Urinary bladder (tissue), 4 donors: Measurements from ENCODE around the gene COL18A1. TPM values are rescaled to one million over a fixed set of nuclear protein-coding genes. Genes with fewer than 3 reads are reported as not detected.

Source experiments
- DNase-seq: peaks from one replicate; pipeline ENCODE4 v3.0.0-alpha.2; 2015; ENCODE audit errors: extremely low spot score
- H3K27ac ChIP-seq: one replicate; pipeline ENCODE4 v1.5.1; 2013; ENCODE audit warnings: low read depth, mild to moderate bottlenecking, moderate library complexity
- H3K36me3 ChIP-seq: one replicate; pipeline ENCODE4 v1.6.1; 2013; ENCODE audit warnings: mild to moderate bottlenecking, moderate library complexity; ENCODE audit not compliant: insufficient read depth
- H3K4me1 ChIP-seq: one replicate; pipeline ENCODE4 v1.6.1; 2013; ENCODE audit warnings: mild to moderate bottlenecking, moderate library complexity; ENCODE audit not compliant: insufficient read depth
- H3K4me3 ChIP-seq: one replicate; pipeline ENCODE4 v1.5.1; 2013; ENCODE audit warnings: low read depth, low read length
- WGBS: extraction: QIAGEN DNeasy Blood & Tissue Kit; methylation state at CpG from one replicate; pipeline ENCODE4 v1.1.7; 2013; 5-methylcytosine and 5-hydroxymethylcytosine counted together
- polyA plus RNA-seq: library from polyadenylated mRNA; stranded (reverse); fragments of 200-250 nt; gene quantifications from one replicate; pipeline ENCODE4 v1.2.3, GENCODE V29; 2013
- total RNA-seq: library from RNA; depleted of rRNA; stranded (reverse); fragments of >200 nt; gene quantifications from one replicate; pipeline ENCODE4 v1.2.3, GENCODE V29; 2014
- donor health status: healthy with polysubstance abuse.
- donor health status: healthy.

COL18A1 gene
- total and polyA plus RNA-seq, 2 donors, result 60.7 to 111 TPM

DNA sequence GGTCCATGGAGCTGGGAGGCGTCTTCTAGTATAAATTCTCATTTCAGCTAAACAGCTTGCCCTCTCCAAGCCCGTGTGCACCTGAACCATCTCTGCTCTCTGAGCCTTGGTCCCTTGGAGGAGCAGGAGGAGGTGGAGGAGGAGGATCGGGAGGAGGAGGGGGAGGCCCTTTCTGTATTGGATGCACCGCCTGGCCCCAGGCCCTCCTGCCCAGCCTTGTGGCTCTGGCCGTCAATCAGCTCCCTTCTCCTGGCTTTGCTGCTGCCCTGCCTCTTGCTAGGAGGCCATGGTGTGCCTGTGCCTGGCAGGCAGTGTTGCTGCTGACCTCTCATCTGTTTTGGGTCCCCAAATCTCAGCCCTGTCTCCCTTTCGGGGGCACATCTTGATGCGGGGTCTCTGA, 9.0 kb downstream of the COL18A1 start:
- no peak for DNase-seq
- Histone ChIP-seq H3K27ac (no peak overlapping the region), H3K36me3 (no peaks in the 10 kb centered on the region), H3K4me3 (no peak overlapping the region), H3K4me1 (no peaks in the 10 kb centered on the region)
- 90% methylated on average over 7 of the region's 7 CpGs for WGBS

DNA sequence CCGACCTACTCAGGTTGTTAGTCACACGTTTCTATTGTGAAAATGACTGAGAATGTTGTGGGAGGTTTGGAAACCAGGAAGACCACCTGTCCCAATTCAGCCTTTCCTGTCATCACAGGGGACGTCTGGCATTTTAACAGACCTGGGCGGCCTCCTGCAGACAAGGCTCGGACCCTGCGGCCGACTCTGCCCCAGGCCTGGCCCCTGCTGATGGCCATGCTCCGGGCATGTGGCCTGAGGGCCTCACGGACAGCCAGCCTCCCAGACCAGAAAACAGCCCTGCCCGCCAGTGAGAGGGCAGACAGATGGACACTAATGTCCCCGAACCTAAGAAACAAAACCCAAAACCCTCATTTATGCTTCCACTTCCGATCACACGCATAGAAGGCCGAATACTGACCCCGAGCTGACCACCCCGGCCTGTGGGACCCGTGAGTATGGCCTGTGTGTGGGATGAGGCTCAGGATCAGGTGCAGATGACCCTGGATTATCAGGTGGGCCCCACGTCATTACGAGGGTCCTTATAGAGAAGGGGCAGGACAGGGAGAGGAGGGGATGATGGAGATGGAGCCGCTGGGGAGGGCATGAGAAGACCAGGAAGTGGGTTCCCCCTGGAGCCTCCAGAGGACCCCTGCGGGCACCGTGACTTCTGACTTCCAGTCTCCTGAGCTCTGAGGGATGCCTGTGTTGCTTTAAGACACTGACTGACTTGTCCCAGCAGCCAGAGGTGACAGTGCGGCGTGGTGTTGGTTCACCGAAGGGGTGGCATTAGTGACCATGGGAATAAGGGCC, 9.6 kb downstream of the COL18A1 start:
- no peaks in the 10 kb centered on the region for H3K36me3 ChIP-seq
- H3K4me1 ChIP-seq, result no peaks in the 10 kb centered on the region
- WGBS, result 93% methylated on average over 25 of the region's 25 CpGs
- H3K4me3 ChIP-seq, result no peak overlapping the region
- DNase-seq, result no peak
- H3K27ac ChIP-seq, result no peak overlapping the region

DNA sequence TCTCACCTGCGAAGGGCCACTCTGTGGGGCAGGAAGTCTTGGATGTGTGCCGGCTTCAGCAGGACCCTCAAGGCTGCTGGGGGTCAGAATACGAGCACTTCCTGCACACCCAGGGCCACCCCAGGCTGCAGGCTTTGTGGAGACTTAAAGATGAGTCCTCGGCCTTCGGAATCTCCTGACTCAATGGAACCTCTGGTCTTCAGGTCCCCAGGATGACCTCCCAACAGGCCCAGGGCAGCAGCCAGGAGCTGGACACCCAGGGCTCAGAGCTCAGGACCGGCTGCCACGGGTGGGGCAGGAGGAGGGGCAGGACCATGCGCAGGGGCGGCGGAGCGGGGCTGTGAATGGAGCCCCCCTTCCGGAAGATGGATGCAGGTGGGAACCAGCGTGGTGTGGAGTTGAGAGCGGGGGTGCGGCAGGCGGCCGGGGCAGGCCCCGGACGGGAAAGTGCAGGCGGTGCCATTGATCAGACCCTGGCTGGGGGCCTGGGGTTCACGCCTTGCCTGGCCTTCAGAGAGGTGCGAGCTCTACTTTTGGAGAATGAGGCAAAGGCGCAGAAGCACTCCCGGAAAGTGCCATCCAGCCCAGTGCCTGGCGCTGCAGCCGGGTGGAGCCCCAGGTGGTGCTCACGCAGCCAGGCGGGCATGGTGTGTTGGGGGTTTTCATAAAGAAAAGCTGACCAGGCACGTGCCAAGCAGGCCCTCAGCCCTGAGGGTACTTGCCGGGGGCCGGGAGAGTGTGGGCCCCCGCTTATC, 10.4 kb downstream of the COL18A1 start:
- Histone ChIP-seq H3K4me3 (no peak overlapping the region), H3K4me1 (no peaks in the 10 kb centered on the region), H3K36me3 (no peaks in the 10 kb centered on the region), H3K27ac (no peak overlapping the region)
- WGBS, result 93% methylated on average over 32 of the region's 32 CpGs
- DNase-seq, result no peak

DNA sequence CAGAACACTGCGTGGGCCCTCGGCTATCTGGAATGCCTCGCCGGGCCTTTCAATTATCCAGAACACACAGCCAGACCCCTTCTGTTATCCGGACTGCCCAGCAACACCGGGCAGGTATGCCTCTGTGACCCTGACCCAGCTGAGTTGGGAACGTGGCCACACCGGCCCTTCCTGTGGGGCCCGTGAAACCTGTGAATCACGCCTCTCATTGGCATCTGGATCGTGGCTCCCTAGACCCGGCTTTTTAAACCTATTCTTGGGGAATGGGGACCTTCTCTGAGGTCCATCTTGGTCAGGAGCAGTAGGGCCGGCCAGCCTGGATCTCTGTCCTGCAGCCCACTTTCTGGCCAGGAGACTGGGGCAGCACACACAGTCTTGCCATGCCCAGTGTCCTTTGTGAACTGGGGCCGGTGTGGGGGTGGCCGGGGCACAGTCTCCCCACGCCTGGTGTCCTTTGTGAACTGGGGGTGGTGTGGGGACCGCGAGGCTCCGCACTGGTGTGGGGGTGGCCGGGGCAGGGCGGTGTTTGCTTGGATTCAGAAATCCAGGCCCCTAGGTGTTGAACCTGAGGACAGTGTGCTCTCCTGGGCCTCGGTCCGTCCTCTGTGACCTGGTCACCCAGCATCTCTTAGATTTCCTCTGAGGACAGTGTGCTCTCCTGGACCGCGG, 11.1 kb downstream of the COL18A1 start:
- no peak overlapping the region for H3K27ac ChIP-seq
- no peaks in the 10 kb centered on the region for H3K4me1 ChIP-seq
- no peak for DNase-seq
- H3K36me3 ChIP-seq, result no peaks in the 10 kb centered on the region
- WGBS, result 85% methylated on average over 25 of the region's 25 CpGs
- no peak overlapping the region for H3K4me3 ChIP-seq

DNA sequence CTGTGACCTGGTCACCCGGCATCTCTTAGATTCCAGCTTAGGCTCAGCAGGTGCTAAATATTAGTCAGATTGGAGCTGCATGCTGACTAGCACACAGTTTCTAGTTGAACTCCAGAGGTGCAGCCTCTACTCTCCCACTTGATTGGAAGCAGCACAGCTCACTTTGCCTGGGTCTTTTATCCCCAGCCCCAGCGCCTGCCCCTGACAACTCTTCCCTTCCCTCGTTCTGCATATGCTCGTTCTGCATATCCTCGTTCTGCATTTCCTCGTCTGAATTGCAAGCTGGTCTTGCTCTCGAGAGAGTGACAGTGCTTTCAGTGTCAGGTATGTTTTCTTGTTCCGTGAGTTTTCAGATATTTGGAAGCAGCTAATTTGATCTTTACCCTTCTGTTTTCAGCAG, 11.7 kb downstream of the COL18A1 start:
- Histone ChIP-seq H3K4me1 (no peaks in the 10 kb centered on the region), H3K27ac (no peak overlapping the region), H3K36me3 (no peaks in the 10 kb centered on the region), H3K4me3 (no peak overlapping the region)
- no peak for DNase-seq
- 84% methylated on average over 8 of the region's 8 CpGs for WGBS

DNA sequence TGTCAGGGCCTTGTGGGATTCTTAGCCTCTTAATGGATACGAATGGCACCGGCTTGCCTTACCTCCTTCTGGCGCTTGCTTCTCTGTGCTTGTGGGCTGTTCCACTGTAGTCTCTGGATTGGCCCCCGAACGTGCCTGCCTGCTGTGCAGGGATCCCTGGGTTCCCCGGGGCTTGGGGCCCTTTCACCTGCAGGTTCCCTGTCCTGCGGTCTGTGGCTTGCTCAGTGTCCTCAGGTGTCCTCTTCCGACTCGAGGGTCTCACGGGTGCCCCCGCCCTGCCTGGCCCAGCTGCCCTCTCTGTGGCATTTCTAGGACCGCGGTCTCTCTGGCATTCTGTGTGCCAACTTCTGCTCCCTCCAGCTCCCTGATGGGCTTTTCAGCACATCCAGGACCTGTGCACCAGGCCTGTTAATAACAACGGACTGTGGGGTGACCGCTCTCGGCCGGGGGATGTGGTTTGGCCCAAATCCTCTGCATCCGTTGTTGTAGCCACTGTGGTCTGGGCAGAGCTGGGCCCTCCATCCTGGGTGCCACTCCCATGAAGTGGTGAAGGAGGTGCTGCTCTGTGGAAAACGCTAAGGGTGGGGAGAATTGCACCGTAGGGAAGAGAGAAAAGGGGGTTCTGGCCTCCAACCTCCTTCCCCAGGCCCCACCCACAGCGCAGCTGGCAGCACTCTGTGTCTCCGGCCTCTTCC, 12.4 kb downstream of the COL18A1 start:
- H3K36me3 ChIP-seq, result no peaks in the 10 kb centered on the region
- WGBS, result 82% methylated on average over 22 of the region's 22 CpGs
- no peaks in the 10 kb centered on the region for H3K4me1 ChIP-seq
- H3K27ac ChIP-seq, result no peak overlapping the region
- DNase-seq, result no peak
- H3K4me3 ChIP-seq, result no peak overlapping the region

DNA sequence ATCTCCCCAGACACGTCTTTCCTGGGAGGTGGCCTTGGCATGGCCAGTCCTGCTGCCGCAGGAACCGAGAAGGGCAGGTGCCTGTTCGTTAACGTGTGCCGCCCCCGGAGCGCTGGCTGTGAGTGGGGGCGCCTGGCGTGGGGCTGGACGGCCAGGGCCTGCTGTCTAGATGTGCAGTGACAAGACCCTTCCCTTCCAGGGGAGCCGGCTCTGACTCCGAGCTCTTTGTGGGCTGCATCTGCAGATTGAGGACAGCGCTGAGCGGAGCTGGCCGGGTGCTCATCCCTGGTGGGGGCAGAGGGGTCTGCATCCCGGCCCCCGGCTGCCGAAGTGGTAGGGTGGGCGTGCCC, 13.0 kb downstream of the COL18A1 start:
- DNase-seq, result no peak
- WGBS, result 84% methylated on average over 20 of the region's 20 CpGs
- Histone ChIP-seq H3K4me3 (no peak overlapping the region), H3K36me3 (no peaks in the 10 kb centered on the region), H3K27ac (no peak overlapping the region), H3K4me1 (no peaks in the 10 kb centered on the region)

DNA sequence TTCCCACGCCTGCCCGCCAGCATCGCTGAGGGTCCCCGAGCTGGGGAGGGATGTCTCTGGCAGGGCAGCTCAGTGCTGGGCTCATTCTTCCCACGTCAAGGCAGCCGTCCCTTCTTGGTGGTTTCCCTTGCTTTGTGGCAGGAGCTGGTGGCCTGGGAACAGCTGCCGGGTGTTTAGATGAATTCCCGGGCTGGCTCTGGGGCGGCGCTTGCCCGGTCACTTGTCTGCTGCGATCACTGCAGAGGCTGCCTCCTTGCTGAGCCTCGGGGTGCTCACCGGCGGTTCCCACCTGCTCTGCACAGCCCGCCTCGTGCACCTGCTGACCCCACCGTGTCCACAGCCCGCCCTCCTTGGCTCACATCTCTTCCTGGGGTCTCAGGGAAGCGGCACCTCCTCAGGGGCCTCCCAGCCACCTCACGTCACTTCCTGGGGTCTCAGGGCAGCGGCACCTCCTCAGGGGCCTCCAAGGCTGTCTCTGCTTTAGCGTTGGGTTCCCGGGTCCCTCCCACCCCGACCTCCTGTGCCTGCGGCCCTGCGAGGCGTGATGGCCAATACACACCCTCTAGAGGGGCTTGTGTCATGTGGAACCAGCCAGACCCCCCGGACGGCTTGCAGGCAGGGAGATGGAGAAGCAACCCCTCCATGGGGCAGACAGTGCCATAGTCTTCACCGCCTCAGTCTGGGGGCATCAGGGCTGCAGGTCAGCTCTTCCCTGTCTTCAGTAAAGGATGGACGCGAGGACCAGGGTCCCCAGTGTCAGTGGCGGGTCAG, 13.5 kb downstream of the COL18A1 start:
- H3K36me3 ChIP-seq, result no peaks in the 10 kb centered on the region
- H3K4me1 ChIP-seq, result no peaks in the 10 kb centered on the region
- WGBS, result 75% methylated on average over 34 of the region's 34 CpGs
- H3K27ac ChIP-seq, result no peak overlapping the region
- no peak for DNase-seq
- H3K4me3 ChIP-seq, result no peak overlapping the region

DNA sequence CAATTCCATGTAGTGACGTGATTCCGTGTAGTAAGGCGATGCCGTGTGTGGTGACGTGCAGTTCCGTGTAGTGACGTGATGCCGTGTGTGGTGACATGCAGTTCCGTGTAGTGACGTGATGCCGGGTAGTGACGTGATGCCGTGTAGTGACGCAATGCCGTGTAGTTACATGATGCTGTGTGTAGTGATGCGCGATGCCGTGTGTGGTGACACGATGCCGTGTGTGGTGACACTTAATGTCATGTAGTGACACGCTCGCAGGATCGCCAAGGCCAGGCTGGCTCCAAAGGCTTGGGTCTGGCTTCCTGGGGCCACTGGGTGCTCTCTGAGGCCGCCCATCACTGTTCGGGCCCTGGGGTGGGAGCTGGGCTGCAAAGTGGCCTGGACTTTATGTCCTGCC, 14.2 kb downstream of the COL18A1 start:
- no peaks in the 10 kb centered on the region for H3K36me3 ChIP-seq
- no peak for DNase-seq
- no peak overlapping the region for H3K27ac ChIP-seq
- no peak overlapping the region for H3K4me3 ChIP-seq
- no peaks in the 10 kb centered on the region for H3K4me1 ChIP-seq
- 96% methylated on average over 25 of the region's 25 CpGs for WGBS

DNA sequence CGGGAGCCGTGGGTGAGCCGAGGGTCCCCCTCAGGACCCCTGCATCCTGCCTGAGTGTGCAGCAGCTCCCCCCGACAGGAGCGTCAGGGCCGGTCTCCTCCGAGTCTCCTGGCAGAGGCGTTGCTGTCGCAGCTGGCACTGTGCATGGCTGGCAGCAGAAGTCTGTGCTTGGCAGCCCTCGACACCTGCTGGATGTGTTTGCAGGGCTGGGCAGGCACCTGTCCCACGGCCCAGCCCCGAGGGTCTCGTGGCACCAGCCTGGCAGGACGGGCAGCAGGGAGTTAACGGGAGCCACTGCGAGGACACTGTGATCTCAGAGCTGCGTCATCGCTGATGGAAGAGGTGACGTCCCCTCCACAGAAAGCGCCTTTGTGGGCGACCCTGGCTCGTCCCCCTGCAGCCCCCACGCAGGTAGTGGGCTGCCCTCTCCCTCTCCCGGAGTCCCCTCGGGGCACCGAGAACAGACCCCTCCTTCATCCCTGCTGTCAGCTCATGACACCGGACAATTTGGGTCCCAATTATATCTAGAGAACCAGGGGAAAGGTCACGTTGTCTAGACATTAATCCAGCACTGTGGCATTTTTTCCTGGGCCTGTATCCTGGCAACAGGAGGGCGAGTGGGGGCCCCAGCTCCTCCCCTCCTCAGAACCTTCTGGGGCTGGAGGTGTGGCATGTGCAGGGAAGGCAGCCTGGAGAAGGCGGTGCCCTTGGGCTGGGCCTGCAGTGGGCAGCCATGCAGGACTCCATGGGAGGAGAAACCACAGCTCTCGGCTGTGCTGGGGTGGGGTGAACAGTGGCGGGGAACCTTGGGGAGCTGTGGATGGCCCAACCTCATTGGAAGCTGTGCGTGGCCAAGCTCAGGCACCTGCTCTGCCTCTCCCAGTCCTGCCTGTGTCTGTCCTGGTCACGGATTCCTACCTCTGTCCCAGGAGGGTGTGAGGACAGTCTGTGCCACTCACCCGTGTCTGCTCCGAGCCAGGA, 15.4 kb downstream of the COL18A1 start:
- no peak for DNase-seq
- Histone ChIP-seq H3K4me1 (no peaks in the 10 kb centered on the region), H3K4me3 (no peak overlapping the region), H3K36me3 (no peaks in the 10 kb centered on the region), H3K27ac (no peak overlapping the region)
- WGBS, result 78% methylated on average over 36 of the region's 36 CpGs

DNA sequence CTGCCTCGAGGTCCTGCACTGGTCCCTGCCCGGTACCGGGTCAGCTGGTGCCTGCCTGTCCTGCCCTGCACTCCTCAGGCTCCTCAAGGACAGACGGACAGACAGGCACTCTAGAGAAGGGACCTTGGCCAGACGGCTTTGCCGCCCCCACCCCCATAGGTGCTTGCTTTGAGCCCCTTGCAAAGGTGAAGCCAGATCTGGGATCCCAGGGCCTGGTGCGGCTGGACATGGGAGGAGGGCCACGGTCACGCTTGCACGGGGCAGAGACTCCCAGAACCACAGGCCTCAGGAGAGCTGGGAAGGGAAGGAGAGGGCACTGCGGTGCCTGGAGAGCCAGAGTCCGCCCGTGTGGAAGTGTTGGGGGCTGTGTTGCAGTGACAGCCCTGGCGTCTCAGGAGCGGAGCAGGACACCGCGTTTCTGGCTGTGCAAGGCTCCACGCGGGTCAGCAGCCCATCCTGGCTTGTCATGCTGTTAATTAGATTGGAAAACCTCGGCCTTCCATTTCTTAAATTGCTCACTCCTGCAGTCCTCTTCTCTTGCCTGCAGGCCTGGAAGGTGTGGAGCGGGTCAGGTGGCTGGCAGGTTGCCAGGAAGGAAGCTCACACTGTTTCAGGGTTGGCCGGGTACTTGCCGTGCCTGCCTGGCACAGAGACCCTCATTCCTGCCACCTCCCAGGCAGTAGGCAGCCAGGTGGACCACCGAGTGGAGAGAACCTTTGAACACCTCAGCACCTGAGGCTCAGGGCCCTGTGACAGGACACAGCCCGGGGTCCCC, 16.3 kb downstream of the COL18A1 start:
- H3K4me3 ChIP-seq, result no peak overlapping the region
- no peaks in the 10 kb centered on the region for H3K4me1 ChIP-seq
- WGBS, result 83% methylated on average over 25 of the region's 25 CpGs
- H3K27ac ChIP-seq, result no peak overlapping the region
- no peak for DNase-seq
- no peaks in the 10 kb centered on the region for H3K36me3 ChIP-seq
